H1 (cell line): ENCODE measurements around the gene MFNG. TPM values are rescaled to one million over a fixed set of nuclear protein-coding genes. Genes with fewer than 3 reads are reported as not detected.

ENCODE experiments used
- CTCF ChIA-PET: fragments of 300-600 bp; sonication (Branson Sonifier 250); formaldehyde crosslinking; loops from one replicate; lab custom pipeline; 2021; ENCODE audit not compliant: partially characterized antibody; lab: Charles Lee
- POLR2A ChIA-PET: fragments of 300-600 bp; sonication (Branson Sonifier 250); formaldehyde crosslinking; loops from one replicate; lab custom pipeline; 2021; ENCODE audit warnings: inconsistent platforms; ENCODE audit not compliant: partially characterized antibody; lab: Charles Lee
- DNase-seq, 2 experiments: peaks; one replicate each; pipeline versions ENCODE4 v3.0.0 to v3.0.0-alpha.2; 2010 to 2022; ENCODE audit warnings: low spot score in 2 of 2, low read depth in 1 of 2, mixed read lengths in 1 of 2
- FAIRE-seq: peaks from 2 replicates; lab custom pipeline; 2011; peaks lifted over from hg19 to GRCh38; lab: Jason Lieb, UNC
- H2AFZ ChIP-seq: 2 replicates; pipeline ENCODE4 v1.8.1; 2012; ENCODE audit warnings: low read length, inconsistent platforms
- H2AK5ac ChIP-seq: 2 replicates; pipeline ENCODE4 v1.6.1; 2013; ENCODE audit warnings: low read depth, low read length
- H2BK120ac ChIP-seq: replicated peaks from 2 replicates; pipeline ENCODE3; 2013; ENCODE audit warnings: low read depth, low read length, inconsistent platforms
- H2BK12ac ChIP-seq: 2 replicates; pipeline ENCODE4 v1.6.1; 2013; ENCODE audit warnings: low read depth, low read length
- H2BK15ac ChIP-seq: 2 replicates; pipeline ENCODE4 v1.6.1; 2013; ENCODE audit warnings: low read length
- H2BK20ac ChIP-seq: 2 replicates; pipeline ENCODE4 v1.6.1; 2013; ENCODE audit warnings: low read length
- H2BK5ac ChIP-seq: 2 replicates; pipeline ENCODE4 v1.6.1; 2013; ENCODE audit warnings: low read depth, low read length
- H3K14ac ChIP-seq: 2 replicates; pipeline ENCODE4 v1.6.1; 2013; ENCODE audit warnings: inconsistent platforms; ENCODE audit not compliant: insufficient read length
- H3K18ac ChIP-seq: 2 replicates; pipeline ENCODE4 v1.6.1; 2013; ENCODE audit warnings: low read length; ENCODE audit errors: extremely low read depth
- H3K23ac ChIP-seq: 2 replicates; pipeline ENCODE4 v1.6.1; 2013; ENCODE audit warnings: inconsistent platforms; ENCODE audit not compliant: insufficient read length
- H3K23me2 ChIP-seq: 2 replicates; pipeline ENCODE4 v1.6.1; 2013; ENCODE audit warnings: low read depth, low read length
- H3K27ac ChIP-seq: 2 replicates; pipeline ENCODE4 v1.6.1; 2011; ENCODE audit warnings: low read depth, low read length, inconsistent platforms
- H3K27me3 ChIP-seq, 4 experiments: replicated peaks in 1 of 4; 1 replicate in 1 of 4; 2 replicates in 3 of 4; pipeline versions ENCODE4 v1.6.1 to v1.8.1; 2011 to 2013; ENCODE audit warnings: low read length in 3 of 4, mild to moderate bottlenecking in 3 of 4, inconsistent platforms in 2 of 4, mixed read lengths in 2 of 4, moderate library complexity in 1 of 4; ENCODE audit not compliant: control insufficient read depth in 3 of 4, insufficient read depth in 3 of 4; ENCODE audit errors: extremely low read depth in 1 of 4
- H3K36me3 ChIP-seq, 4 experiments: 2 replicates each; pipeline versions ENCODE4 v1.6.1 to v1.8.1; 2011 to 2013; ENCODE audit warnings: mild to moderate bottlenecking in 4 of 4, low read length in 3 of 4, moderate library complexity in 2 of 4, control low read depth in 1 of 4, inconsistent platforms in 1 of 4; ENCODE audit not compliant: insufficient read depth in 4 of 4, control insufficient read depth in 2 of 4
- H3K4ac ChIP-seq: replicated peaks from 2 replicates; pipeline ENCODE3; 2013; ENCODE audit warnings: low read length, low read depth, mixed read lengths, inconsistent platforms; ENCODE audit not compliant: insufficient read length
- H3K4me1 ChIP-seq, 4 experiments: replicated peaks in 1 of 4; 1 replicate in 1 of 4; 2 replicates in 3 of 4; pipeline versions ENCODE4 v1.6.1 to v1.8.1; 2011 to 2013; ENCODE audit warnings: low read length in 3 of 4, inconsistent platforms in 2 of 4, mixed read lengths in 1 of 4; ENCODE audit not compliant: insufficient read depth in 4 of 4, control insufficient read depth in 3 of 4
- H3K4me2 ChIP-seq, 2 experiments: 2 replicates each; pipeline versions ENCODE4 v1.6.1 to v1.8.1; 2011 to 2013; ENCODE audit warnings: low read depth in 2 of 2, low read length in 2 of 2, control low read depth in 1 of 2, inconsistent platforms in 1 of 2, mild to moderate bottlenecking in 1 of 2; ENCODE audit not compliant: insufficient read depth in 1 of 2
- H3K4me3 ChIP-seq, 4 experiments: fragments of 200-600, 300-600 bp in 1 of 4; sonication (generic), shearing (Covaris generic), sonication (Bioruptor Twin) in 1 of 4; 2 replicates each; pipeline versions ENCODE4 v1.5.1 to v1.8.1; 2011 to 2016; ENCODE audit warnings: low read length in 4 of 4, low read depth in 3 of 4, control low read depth in 2 of 4, inconsistent platforms in 2 of 4, mild to moderate bottlenecking in 2 of 4, mixed read lengths in 1 of 4, moderate library complexity in 1 of 4; ENCODE audit not compliant: insufficient read depth in 2 of 4; ENCODE audit errors: extremely low read depth in 1 of 4
- H3K56ac ChIP-seq: replicated peaks from 2 replicates; pipeline ENCODE3; 2013; ENCODE audit warnings: low read depth, mild to moderate bottlenecking, mixed read lengths, low read length, inconsistent platforms; ENCODE audit not compliant: insufficient read length
- H3K79me1 ChIP-seq: 2 replicates; pipeline ENCODE4 v1.6.1; 2013; ENCODE audit warnings: low read depth, low read length, control low read depth
- H3K79me2 ChIP-seq, 2 experiments: 2 replicates each; pipeline versions ENCODE4 v1.6.1 to v1.8.1; 2012 to 2013; ENCODE audit warnings: low read length in 2 of 2, mild to moderate bottlenecking in 2 of 2, inconsistent platforms in 1 of 2; ENCODE audit not compliant: insufficient read depth in 2 of 2, control insufficient read depth in 1 of 2
- H3K9ac ChIP-seq, 4 experiments: replicated peaks in 1 of 4; 1 replicate in 1 of 4; 2 replicates in 3 of 4; pipeline versions ENCODE4 v1.6.1 to v1.8.1; 2011 to 2013; ENCODE audit warnings: low read depth in 3 of 4, low read length in 3 of 4, control low read depth in 2 of 4, mild to moderate bottlenecking in 2 of 4, moderate library complexity in 2 of 4, inconsistent platforms in 1 of 4; ENCODE audit errors: extremely low read depth in 1 of 4
- H3K9me3 ChIP-seq, 2 experiments: 2 replicates each; pipeline versions ENCODE4 v1.6.1 to v1.8.1; 2012 to 2013; ENCODE audit warnings: mild to moderate bottlenecking in 2 of 2, moderate library complexity in 2 of 2, control low read depth in 1 of 2, inconsistent platforms in 1 of 2, low read depth in 1 of 2, low read length in 1 of 2, mixed read lengths in 1 of 2; ENCODE audit not compliant: insufficient read depth in 2 of 2
- H4K20me1 ChIP-seq, 2 experiments: replicated peaks in 1 of 2; 2 replicates each; pipeline versions ENCODE3 to v1.8.1; 2011 to 2013; ENCODE audit warnings: inconsistent platforms in 2 of 2, low read length in 2 of 2, mild to moderate bottlenecking in 1 of 2; ENCODE audit not compliant: insufficient read depth in 2 of 2, control insufficient read depth in 1 of 2
- H4K5ac ChIP-seq: 2 replicates; pipeline ENCODE4 v1.6.1; 2013; ENCODE audit warnings: low read length, low read depth, mixed read lengths, inconsistent platforms; ENCODE audit not compliant: insufficient read length
- H4K8ac ChIP-seq: 2 replicates; pipeline ENCODE4 v1.8.0; 2013; ENCODE audit warnings: mild to moderate bottlenecking, moderate library complexity, low read length, inconsistent platforms; ENCODE audit not compliant: insufficient read depth; ENCODE audit errors: extremely low read depth
- H4K91ac ChIP-seq: replicated peaks from 2 replicates; pipeline ENCODE3; 2013; ENCODE audit warnings: low read length, mixed read lengths, inconsistent platforms; ENCODE audit not compliant: insufficient read length
- HDAC2 ChIP-seq, 2 experiments: fragments of 300-600 bp in 1 of 2; sonication (generic) in 1 of 2; IDR thresholded peaks; 2 replicates each; pipeline ENCODE4 v1.6.1; 2011 to 2012; ENCODE audit warnings: low read depth in 2 of 2, low read length in 2 of 2, mild to moderate bottlenecking in 2 of 2, moderate library complexity in 2 of 2, borderline replicate concordance in 1 of 2, inconsistent platforms in 1 of 2
- KDM1A ChIP-seq: fragments of 200-600, 300-600 bp; sonication (generic); IDR thresholded peaks from 2 replicates; pipeline ENCODE4 v1.7.1; 2016; ENCODE audit warnings: mild to moderate bottlenecking, low read length, borderline replicate concordance
- MAX ChIP-seq: IDR thresholded peaks from 2 replicates; pipeline ENCODE4 v1.6.1; 2012; ENCODE audit warnings: inconsistent platforms
- WGBS, 2 experiments: shearing (Covaris generic) in 1 of 2; methylation state at CpG; one replicate each; pipeline versions ENCODE4 v1.1.6 to v1.1.7; 2013 to 2015; ENCODE audit warnings: low lambda C conversion rate in 2 of 2, mixed read lengths in 2 of 2, inconsistent platforms in 1 of 2, low coverage in 1 of 2, missing lambda C conversion rate in 1 of 2; ENCODE audit not compliant: insufficient replicate concordance in 2 of 2, insufficient coverage in 1 of 2, insufficient read length in 1 of 2; ENCODE audit errors: extremely low coverage in 1 of 2, missing lambda C conversion rate in 1 of 2; 5-methylcytosine and 5-hydroxymethylcytosine counted together
- polyA plus RNA-seq, 7 experiments: library from polyadenylated mRNA; depleted of rRNA in 3 of 7; stranded (reverse) in 5 of 7; unstranded in 2 of 7; fragments of >200 nt in 5 of 7; fragments of 200-250 nt in 2 of 7; gene quantifications; 1 replicate in 5 of 7; 2 replicates in 1 of 7; 4 replicates in 1 of 7; pipeline versions ENCODE4 v1.2.1 to v1.2.3, GENCODE V29; 2011 to 2013; ENCODE audit warnings: missing spikeins in 2 of 7, mixed read lengths in 2 of 7
- total RNA-seq: library from RNA; stranded (reverse); fragmentation: NEBNext Ultra II Directional; extraction: Animal tissue kit (Norgen Biotek cat#: 25700); gene quantifications from 2 replicates; pipeline ENCODE4 v1.2.1, GENCODE V29; 2021

MFNG gene
- total and polyA plus RNA-seq, 2 of the 8 experiments (the other 6 are each of a cell fraction or from before 2014, with no cell fraction given), result 1.7 to 5.5 TPM

GRCh38 chr22:37516456-37516855 lies 30.3 kb upstream of the MFNG start:
- peak; percentile 93 for TF ChIP-seq KDM1A
- TF ChIP-seq HDAC2 (IDR thresholded peaks at IDR 0.05; ENCODE audit: borderline replicate concordance in 1 of 2, low read depth in 2 of 2, low read length in 2 of 2), result peak in 1 of 2 experiments; percentile 92; a peak in 1 of 4 replicates
- TF ChIP-seq MAX, result no peak
- peaks cover 10% of the 10 kb centered on the region; the same call in 1 of the 2 replicates for H3K23me2 ChIP-seq

More at GRCh38 chr22:37516456-37516855, 30.3 kb upstream of the MFNG start:
- no peaks in the 10 kb centered on the region for H3K79me1 ChIP-seq
- no peak overlapping the region for H2BK120ac ChIP-seq
- H4K20me1 ChIP-seq, result peaks cover 0 to 1% of the 10 kb centered on the region in 2 experiments
- POLR2A ChIA-PET, result no interaction called here
- no peak overlapping the region for H2BK5ac ChIP-seq
- no peak overlapping the region for H3K4me3 ChIP-seq
- FAIRE-seq, result no peak
- no peak overlapping the region for H4K5ac ChIP-seq
- no peak overlapping the region for H2AFZ ChIP-seq
- H3K9me3 ChIP-seq, result no peaks in the 10 kb centered on the region
- H3K18ac ChIP-seq, result no peak overlapping the region
- no peak overlapping the region for H3K23ac ChIP-seq
- H4K8ac ChIP-seq, result no peak overlapping the region
- no peak overlapping the region for H3K27ac ChIP-seq
- H3K9ac ChIP-seq, result no peak overlapping the region
- H3K14ac ChIP-seq, result no peak overlapping the region
- no peak overlapping the region for H3K56ac ChIP-seq
- no peaks in the 10 kb centered on the region for H3K36me3 ChIP-seq
- no peak overlapping the region for H4K91ac ChIP-seq
- no peak overlapping the region for H3K4me2 ChIP-seq
- no peak overlapping the region for H3K4ac ChIP-seq
- peaks cover 0 to 8% (median 5%) of the 10 kb centered on the region in 4 experiments; a peak in 4 of 7 replicates for H3K4me1 ChIP-seq
- 100% methylated on average over 1 of the region's 1 CpG; no CpG with 5 or more reads in 1 of the 2 experiments for WGBS, 2 experiments
- peaks cover 7 to 25% (median 16%) of the 10 kb centered on the region in 4 experiments; a peak in 6 of 7 replicates for H3K27me3 ChIP-seq
- CTCF ChIA-PET, result interaction anchor here (1.2 to 1.5 kb wide), 2 partner anchors 17 to 45 kb away, joined by 3 to 4 read pairs; no protein-coding TSS in a partner anchor
- no peak for DNase-seq
- no peak overlapping the region for H2BK20ac ChIP-seq
- no peak overlapping the region for H2BK12ac ChIP-seq
- no peak overlapping the region for H2AK5ac ChIP-seq
- no peak overlapping the region for H2BK15ac ChIP-seq
- no peaks in the 10 kb centered on the region for H3K79me2 ChIP-seq
